GM23338 (cell line): Measurements from ENCODE around the gene LIFR. TPM values are rescaled to one million over a fixed set of nuclear protein-coding genes. Genes with fewer than 3 reads are reported as not detected.

Experiments used
- ATAC-seq: fragments of 200-7000 bp; cut with Tn5 transposase; 3 replicates; pipeline ENCODE4 v1.9.1; 2020
- DNase-seq: peaks from one replicate; pipeline ENCODE4 v3.0.0-alpha.2; 2015; ENCODE audit warnings: low spot score
- H2AFZ ChIP-seq: fragments of 200-600 bp; sonication (generic); 2 replicates; pipeline ENCODE4 v1.8.0; 2016; ENCODE audit warnings: antibody characterized with exemption, mild to moderate bottlenecking, moderate library complexity
- H3F3A ChIP-seq: fragments of 200-600 bp; sonication (generic); replicated peaks from 2 replicates; pipeline ENCODE4 v1.8.0; 2017; ENCODE audit warnings: antibody characterized with exemption, mixed run types, low read depth
- H3K27ac ChIP-seq: fragments of 200-600 bp; sonication (generic); 2 replicates; pipeline ENCODE4 v1.6.1; 2016; ENCODE audit warnings: low read depth
- H3K27me3 ChIP-seq: fragments of 200-600 bp; sonication (generic); 2 replicates; pipeline ENCODE4 v1.8.0; 2016; ENCODE audit warnings: mild to moderate bottlenecking, mixed run types, moderate library complexity; ENCODE audit not compliant: insufficient read depth
- H3K36me3 ChIP-seq: fragments of 200-600 bp; sonication (generic); 2 replicates; pipeline ENCODE4 v1.8.0; 2016; ENCODE audit warnings: mild to moderate bottlenecking; ENCODE audit not compliant: insufficient read depth
- H3K4me1 ChIP-seq: fragments of 200-600 bp; sonication (generic); 2 replicates; pipeline ENCODE4 v1.8.0; 2016; ENCODE audit warnings: mild to moderate bottlenecking, moderate library complexity; ENCODE audit not compliant: insufficient read depth
- H3K4me2 ChIP-seq: fragments of 200-600 bp; sonication (generic); 2 replicates; pipeline ENCODE4 v1.7.1; 2017; ENCODE audit warnings: mixed run types
- H3K4me3 ChIP-seq: fragments of 200-600 bp; sonication (generic); 2 replicates; pipeline ENCODE4 v1.6.1; 2016; ENCODE audit warnings: mixed run types
- H3K79me2 ChIP-seq: fragments of 200-600 bp; sonication (generic); replicated peaks from 2 replicates; pipeline ENCODE4 v1.8.0; 2017; ENCODE audit warnings: mild to moderate bottlenecking; ENCODE audit not compliant: insufficient read depth
- H3K9me2 ChIP-seq: fragments of 200-600 bp; sonication (generic); 2 replicates; pipeline ENCODE4 v1.8.0; 2017; ENCODE audit not compliant: insufficient read depth
- H4K20me1 ChIP-seq: fragments of 200-600 bp; sonication (generic); replicated peaks from 2 replicates; pipeline ENCODE4 v1.8.0; 2017; ENCODE audit warnings: mild to moderate bottlenecking; ENCODE audit not compliant: insufficient read depth
- H3K27ac Mint-ChIP-seq: 2 replicates; pipeline ENCODE4 v1.8.0; 2020; ENCODE audit warnings: inconsistent platforms, mild to moderate bottlenecking, moderate library complexity, mixed read lengths
- H3K27me3 Mint-ChIP-seq: 3 replicates; pipeline ENCODE4 v1.8.0; 2022; ENCODE audit warnings: low read depth, mild to moderate bottlenecking, moderate library complexity, mixed read lengths, inconsistent platforms; ENCODE audit not compliant: insufficient read depth, poor library complexity
- H3K36me3 Mint-ChIP-seq: 3 replicates; pipeline ENCODE4 v1.8.0; 2021; ENCODE audit warnings: low read depth, mild to moderate bottlenecking, inconsistent platforms, moderate library complexity, mixed read lengths
- H3K4me1 Mint-ChIP-seq: 3 replicates; pipeline ENCODE4 v1.8.0; 2020; ENCODE audit warnings: mild to moderate bottlenecking, inconsistent platforms, mixed read lengths
- H3K4me3 Mint-ChIP-seq: 3 replicates; pipeline ENCODE4 v1.8.0; 2021; ENCODE audit warnings: moderate library complexity, mild to moderate bottlenecking, inconsistent platforms, mixed read lengths
- H3K9me3 Mint-ChIP-seq: 3 replicates; pipeline ENCODE4 v1.8.0; 2020; ENCODE audit warnings: moderate library complexity, mild to moderate bottlenecking, inconsistent platforms, mixed read lengths
- CREB1 ChIP-seq: fragments of 250-450 bp; sonication (Bioruptor Pico); IDR thresholded peaks from 2 replicates; pipeline ENCODE4 v1.5.0; 2020; ENCODE audit warnings: low read depth, mild to moderate bottlenecking, moderate library complexity
- EZH2 ChIP-seq: fragments of 200-600 bp; sonication (generic); IDR thresholded peaks from one replicate; pipeline ENCODE4 v1.8.0; 2017; ENCODE audit warnings: antibody characterized with exemption, mild to moderate bottlenecking, low read depth; ENCODE audit not compliant: unreplicated experiment
- EZH2phosphoT487 ChIP-seq: fragments of 200-600 bp; sonication (generic); IDR thresholded peaks from one replicate; pipeline ENCODE4 v1.8.1; 2018; ENCODE audit warnings: antibody characterized with exemption; ENCODE audit not compliant: unreplicated experiment
- JUNB ChIP-seq: IDR thresholded peaks from one replicate; pipeline ENCODE4 v1.6.1; 2016; ENCODE audit warnings: antibody characterized with exemption; ENCODE audit not compliant: unreplicated experiment
- NANOG ChIP-seq: IDR thresholded peaks from 2 replicates; pipeline ENCODE4 v1.6.1; 2016; ENCODE audit warnings: antibody characterized with exemption, borderline replicate concordance
- POLR2AphosphoS5 ChIP-seq: IDR thresholded peaks from 2 replicates; pipeline ENCODE4 v1.6.1; 2016; ENCODE audit warnings: antibody characterized with exemption, low read depth
- REST ChIP-seq: IDR thresholded peaks from one replicate; pipeline ENCODE4 v1.6.1; 2018; ENCODE audit warnings: antibody characterized with exemption; ENCODE audit not compliant: unreplicated experiment
- STAT1 ChIP-seq: IDR thresholded peaks from one replicate; pipeline ENCODE4 v1.6.1; 2016; ENCODE audit warnings: antibody characterized with exemption; ENCODE audit not compliant: unreplicated experiment
- ZNF114 ChIP-seq: fragments of 250-450 bp; sonication (Bioruptor Pico); IDR thresholded peaks from 2 replicates; pipeline ENCODE4 v1.5.0; 2020; ENCODE audit warnings: mild to moderate bottlenecking, moderate library complexity
- ZNF331 ChIP-seq: fragments of 250-450 bp; sonication (Bioruptor Pico); IDR thresholded peaks from 2 replicates; pipeline ENCODE4 v1.5.0; 2020; ENCODE audit warnings: low read depth, mild to moderate bottlenecking, moderate library complexity
- polyA plus RNA-seq: library from polyadenylated mRNA; unstranded; fragments of >200 nt; fragmentation: Nextera tagmentation; extraction: Ambion mirVana; gene quantifications from 2 replicates; pipeline ENCODE4 v1.2.1, GENCODE V29; 2016
- total RNA-seq: library from RNA; depleted of rRNA; stranded (reverse); fragments of >200 nt; shearing (Covaris generic); gene quantifications from 2 replicates; pipeline ENCODE4 v1.2.3, GENCODE V29; 2014
- TF ChIP-seq, protein P1 (sequence below): fragments of 250-450 bp; sonication (Bioruptor Pico); IDR thresholded peaks from 2 replicates; pipeline ENCODE4 v1.5.0; 2020; ENCODE audit warnings: mild to moderate bottlenecking, moderate library complexity
- TF ChIP-seq, protein P2 (sequence below): IDR thresholded peaks from 2 replicates; pipeline ENCODE4 v1.6.1; 2016; ENCODE audit warnings: antibody characterized with exemption
- TF ChIP-seq, protein P3 (sequence below), 2 experiments: fragments of 200-600 bp in 1 of 2; sonication (generic) in 1 of 2; conservative IDR thresholded peaks; 2 replicates each; pipeline versions ENCODE4 v1.5.1 to v1.6.1; 2016 to 2017; ENCODE audit warnings: antibody characterized with exemption in 2 of 2, low read depth in 2 of 2, mild to moderate bottlenecking in 2 of 2, moderate library complexity in 1 of 2

The LIFR gene
- total and polyA plus RNA-seq, 2 experiments from 2014 or later = 11.0 to 25.2 TPM

DNA sequence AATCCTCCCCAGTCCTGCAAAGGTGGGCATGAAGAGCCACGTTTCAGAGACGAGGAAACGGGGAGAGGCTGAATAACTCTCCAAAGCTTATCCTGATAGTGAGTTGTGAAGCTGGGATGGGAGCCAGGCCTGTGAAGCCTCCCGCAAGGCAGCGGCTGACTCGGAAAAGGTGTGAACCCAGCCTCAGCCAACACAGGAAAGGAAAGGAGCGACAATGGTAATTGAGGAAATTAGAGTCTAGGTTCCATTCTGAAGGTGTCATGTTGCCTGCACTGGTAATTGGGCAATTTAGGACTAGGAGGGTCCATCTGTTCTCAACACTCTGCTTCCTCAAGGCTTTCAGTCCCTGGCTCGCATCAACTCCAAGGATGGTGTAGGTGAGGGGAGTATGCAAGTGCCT lies 83.4 kb downstream of the LIFR start:
- TF ChIP-seq, protein P1, sequence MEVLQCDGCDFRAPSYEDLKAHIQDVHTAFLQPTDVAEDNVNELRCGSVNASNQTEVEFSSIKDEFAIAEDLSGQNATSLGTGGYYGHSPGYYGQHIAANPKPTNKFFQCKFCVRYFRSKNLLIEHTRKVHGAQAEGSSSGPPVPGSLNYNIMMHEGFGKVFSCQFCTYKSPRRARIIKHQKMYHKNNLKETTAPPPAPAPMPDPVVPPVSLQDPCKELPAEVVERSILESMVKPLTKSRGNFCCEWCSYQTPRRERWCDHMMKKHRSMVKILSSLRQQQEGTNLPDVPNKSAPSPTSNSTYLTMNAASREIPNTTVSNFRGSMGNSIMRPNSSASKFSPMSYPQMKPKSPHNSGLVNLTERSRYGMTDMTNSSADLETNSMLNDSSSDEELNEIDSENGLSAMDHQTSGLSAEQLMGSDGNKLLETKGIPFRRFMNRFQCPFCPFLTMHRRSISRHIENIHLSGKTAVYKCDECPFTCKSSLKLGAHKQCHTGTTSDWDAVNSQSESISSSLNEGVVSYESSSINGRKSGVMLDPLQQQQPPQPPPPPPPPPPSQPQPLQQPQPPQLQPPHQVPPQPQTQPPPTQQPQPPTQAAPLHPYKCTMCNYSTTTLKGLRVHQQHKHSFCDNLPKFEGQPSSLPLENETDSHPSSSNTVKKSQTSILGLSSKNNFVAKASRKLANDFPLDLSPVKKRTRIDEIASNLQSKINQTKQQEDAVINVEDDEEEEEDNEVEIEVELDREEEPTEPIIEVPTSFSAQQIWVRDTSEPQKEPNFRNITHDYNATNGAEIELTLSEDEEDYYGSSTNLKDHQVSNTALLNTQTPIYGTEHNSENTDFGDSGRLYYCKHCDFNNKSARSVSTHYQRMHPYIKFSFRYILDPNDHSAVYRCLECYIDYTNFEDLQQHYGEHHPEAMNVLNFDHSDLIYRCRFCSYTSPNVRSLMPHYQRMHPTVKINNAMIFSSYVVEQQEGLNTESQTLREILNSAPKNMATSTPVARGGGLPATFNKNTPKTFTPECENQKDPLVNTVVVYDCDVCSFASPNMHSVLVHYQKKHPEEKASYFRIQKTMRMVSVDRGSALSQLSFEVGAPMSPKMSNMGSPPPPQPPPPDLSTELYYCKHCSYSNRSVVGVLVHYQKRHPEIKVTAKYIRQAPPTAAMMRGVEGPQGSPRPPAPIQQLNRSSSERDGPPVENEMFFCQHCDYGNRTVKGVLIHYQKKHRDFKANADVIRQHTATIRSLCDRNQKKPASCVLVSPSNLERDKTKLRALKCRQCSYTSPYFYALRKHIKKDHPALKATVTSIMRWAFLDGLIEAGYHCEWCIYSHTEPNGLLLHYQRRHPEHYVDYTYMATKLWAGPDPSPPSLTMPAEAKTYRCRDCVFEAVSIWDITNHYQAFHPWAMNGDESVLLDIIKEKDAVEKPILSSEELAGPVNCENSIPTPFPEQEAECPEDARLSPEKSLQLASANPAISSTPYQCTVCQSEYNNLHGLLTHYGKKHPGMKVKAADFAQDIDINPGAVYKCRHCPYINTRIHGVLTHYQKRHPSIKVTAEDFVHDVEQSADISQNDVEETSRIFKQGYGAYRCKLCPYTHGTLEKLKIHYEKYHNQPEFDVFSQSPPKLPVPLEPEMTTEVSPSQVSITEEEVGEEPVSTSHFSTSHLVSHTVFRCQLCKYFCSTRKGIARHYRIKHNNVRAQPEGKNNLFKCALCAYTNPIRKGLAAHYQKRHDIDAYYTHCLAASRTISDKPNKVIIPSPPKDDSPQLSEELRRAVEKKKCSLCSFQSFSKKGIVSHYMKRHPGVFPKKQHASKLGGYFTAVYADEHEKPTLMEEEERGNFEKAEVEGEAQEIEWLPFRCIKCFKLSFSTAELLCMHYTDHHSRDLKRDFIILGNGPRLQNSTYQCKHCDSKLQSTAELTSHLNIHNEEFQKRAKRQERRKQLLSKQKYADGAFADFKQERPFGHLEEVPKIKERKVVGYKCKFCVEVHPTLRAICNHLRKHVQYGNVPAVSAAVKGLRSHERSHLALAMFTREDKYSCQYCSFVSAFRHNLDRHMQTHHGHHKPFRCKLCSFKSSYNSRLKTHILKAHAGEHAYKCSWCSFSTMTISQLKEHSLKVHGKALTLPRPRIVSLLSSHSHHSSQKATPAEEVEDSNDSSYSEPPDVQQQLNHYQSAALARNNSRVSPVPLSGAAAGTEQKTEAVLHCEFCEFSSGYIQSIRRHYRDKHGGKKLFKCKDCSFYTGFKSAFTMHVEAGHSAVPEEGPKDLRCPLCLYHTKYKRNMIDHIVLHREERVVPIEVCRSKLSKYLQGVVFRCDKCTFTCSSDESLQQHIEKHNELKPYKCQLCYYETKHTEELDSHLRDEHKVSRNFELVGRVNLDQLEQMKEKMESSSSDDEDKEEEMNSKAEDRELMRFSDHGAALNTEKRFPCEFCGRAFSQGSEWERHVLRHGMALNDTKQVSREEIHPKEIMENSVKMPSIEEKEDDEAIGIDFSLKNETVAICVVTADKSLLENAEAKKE (CRISPR knock-in tag) = no peak
- TF ChIP-seq EZH2 (no peak), STAT1 (no peak), CREB1 (CRISPR knock-in tag) (no peak), NANOG (no peak), ZNF331 (CRISPR knock-in tag) (no peak), POLR2AphosphoS5 (no peak), EZH2phosphoT487 (no peak), REST (no peak), ZNF114 (no peak), JUNB (no peak)
- TF ChIP-seq, protein P2, sequence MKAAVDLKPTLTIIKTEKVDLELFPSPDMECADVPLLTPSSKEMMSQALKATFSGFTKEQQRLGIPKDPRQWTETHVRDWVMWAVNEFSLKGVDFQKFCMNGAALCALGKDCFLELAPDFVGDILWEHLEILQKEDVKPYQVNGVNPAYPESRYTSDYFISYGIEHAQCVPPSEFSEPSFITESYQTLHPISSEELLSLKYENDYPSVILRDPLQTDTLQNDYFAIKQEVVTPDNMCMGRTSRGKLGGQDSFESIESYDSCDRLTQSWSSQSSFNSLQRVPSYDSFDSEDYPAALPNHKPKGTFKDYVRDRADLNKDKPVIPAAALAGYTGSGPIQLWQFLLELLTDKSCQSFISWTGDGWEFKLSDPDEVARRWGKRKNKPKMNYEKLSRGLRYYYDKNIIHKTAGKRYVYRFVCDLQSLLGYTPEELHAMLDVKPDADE = no peak
- TF ChIP-seq, protein P3, sequence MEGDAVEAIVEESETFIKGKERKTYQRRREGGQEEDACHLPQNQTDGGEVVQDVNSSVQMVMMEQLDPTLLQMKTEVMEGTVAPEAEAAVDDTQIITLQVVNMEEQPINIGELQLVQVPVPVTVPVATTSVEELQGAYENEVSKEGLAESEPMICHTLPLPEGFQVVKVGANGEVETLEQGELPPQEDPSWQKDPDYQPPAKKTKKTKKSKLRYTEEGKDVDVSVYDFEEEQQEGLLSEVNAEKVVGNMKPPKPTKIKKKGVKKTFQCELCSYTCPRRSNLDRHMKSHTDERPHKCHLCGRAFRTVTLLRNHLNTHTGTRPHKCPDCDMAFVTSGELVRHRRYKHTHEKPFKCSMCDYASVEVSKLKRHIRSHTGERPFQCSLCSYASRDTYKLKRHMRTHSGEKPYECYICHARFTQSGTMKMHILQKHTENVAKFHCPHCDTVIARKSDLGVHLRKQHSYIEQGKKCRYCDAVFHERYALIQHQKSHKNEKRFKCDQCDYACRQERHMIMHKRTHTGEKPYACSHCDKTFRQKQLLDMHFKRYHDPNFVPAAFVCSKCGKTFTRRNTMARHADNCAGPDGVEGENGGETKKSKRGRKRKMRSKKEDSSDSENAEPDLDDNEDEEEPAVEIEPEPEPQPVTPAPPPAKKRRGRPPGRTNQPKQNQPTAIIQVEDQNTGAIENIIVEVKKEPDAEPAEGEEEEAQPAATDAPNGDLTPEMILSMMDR (conservative IDR thresholded peaks at IDR 0.05; ENCODE audit: low read depth in 2 of 2) = no peak
- no peak overlapping the region for H3K27ac ChIP-seq
- H3K4me3 ChIP-seq = no peak overlapping the region
- no peaks in the 10 kb centered on the region for H4K20me1 ChIP-seq
- no peak overlapping the region for H3K4me3 Mint-ChIP-seq
- H3K36me3 Mint-ChIP-seq = no peaks in the 10 kb centered on the region
- no peak overlapping the region for H2AFZ ChIP-seq
- ATAC-seq = peak; percentile 61
- H3K9me3 Mint-ChIP-seq = no peaks in the 10 kb centered on the region
- H3K27ac Mint-ChIP-seq = no peak overlapping the region
- H3K4me1 ChIP-seq = no peaks in the 10 kb centered on the region
- H3K27me3 ChIP-seq = no peaks in the 10 kb centered on the region
- H3K27me3 Mint-ChIP-seq = peaks cover 2% of the 10 kb centered on the region
- no peak overlapping the region for H3K4me2 ChIP-seq
- no peaks in the 10 kb centered on the region for H3K9me2 ChIP-seq
- no peaks in the 10 kb centered on the region for H3F3A ChIP-seq
- H3K36me3 ChIP-seq = no peaks in the 10 kb centered on the region
- peak; percentile 31 for DNase-seq
- H3K79me2 ChIP-seq = no peaks in the 10 kb centered on the region
- H3K4me1 Mint-ChIP-seq = peaks cover 15% of the 10 kb centered on the region
